ENCODE measurements around the gene ACSF3.

DNA sequence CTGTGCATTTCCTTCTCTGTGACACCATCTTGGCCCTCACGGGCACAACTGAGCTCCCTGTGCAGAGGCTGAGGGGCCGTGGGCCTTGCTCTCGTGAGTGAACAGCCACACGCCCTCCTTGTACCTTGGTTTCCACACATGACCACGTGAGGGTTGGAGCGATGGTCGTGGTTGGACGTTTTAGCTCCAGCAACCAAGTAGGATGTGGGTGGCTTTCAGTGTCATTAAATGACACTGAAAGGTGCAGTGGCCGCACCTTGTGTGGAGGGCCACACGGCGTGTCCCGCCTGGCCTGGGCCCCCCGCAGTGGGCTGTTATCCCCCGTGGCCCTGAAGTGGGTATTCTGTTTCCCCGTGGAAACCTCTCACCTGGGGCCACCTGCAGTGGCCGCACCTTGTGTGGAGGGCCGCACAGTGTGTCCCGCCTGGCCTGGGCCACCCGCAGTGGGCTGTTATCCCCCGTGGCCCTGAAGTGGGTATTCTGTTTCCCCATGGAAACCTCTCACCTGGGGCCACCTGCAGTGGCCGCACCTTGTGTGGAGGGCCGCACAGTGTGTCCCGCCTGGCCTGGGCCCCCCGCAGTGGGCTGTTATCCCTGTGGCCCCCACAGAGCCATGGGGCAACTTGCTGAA lies 28.2 kb downstream of the ACSF3 start:
- TF ChIP-seq, protein P1, sequence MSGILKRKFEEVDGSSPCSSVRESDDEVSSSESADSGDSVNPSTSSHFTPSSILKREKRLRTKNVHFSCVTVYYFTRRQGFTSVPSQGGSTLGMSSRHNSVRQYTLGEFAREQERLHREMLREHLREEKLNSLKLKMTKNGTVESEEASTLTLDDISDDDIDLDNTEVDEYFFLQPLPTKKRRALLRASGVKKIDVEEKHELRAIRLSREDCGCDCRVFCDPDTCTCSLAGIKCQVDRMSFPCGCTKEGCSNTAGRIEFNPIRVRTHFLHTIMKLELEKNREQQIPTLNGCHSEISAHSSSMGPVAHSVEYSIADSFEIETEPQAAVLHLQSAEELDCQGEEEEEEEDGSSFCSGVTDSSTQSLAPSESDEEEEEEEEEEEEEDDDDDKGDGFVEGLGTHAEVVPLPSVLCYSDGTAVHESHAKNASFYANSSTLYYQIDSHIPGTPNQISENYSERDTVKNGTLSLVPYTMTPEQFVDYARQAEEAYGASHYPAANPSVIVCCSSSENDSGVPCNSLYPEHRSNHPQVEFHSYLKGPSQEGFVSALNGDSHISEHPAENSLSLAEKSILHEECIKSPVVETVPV (CRISPR knock-in tag; IDR thresholded peaks at IDR 0.05): no peak
- TF ChIP-seq, protein P2, sequence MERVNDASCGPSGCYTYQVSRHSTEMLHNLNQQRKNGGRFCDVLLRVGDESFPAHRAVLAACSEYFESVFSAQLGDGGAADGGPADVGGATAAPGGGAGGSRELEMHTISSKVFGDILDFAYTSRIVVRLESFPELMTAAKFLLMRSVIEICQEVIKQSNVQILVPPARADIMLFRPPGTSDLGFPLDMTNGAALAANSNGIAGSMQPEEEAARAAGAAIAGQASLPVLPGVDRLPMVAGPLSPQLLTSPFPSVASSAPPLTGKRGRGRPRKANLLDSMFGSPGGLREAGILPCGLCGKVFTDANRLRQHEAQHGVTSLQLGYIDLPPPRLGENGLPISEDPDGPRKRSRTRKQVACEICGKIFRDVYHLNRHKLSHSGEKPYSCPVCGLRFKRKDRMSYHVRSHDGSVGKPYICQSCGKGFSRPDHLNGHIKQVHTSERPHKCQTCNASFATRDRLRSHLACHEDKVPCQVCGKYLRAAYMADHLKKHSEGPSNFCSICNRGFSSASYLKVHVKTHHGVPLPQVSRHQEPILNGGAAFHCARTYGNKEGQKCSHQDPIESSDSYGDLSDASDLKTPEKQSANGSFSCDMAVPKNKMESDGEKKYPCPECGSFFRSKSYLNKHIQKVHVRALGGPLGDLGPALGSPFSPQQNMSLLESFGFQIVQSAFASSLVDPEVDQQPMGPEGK (CRISPR knock-in tag; IDR thresholded peaks at IDR 0.05; ENCODE audit: borderline replicate concordance): no peak
- TF ChIP-seq ZFP30 (CRISPR knock-in tag; IDR thresholded peaks at IDR 0.05): no peak
- no peak for TF ChIP-seq OSR1 (CRISPR knock-in tag; IDR thresholded peaks at IDR 0.05)
- no peak for TF ChIP-seq ZNF8 (CRISPR knock-in tag; IDR thresholded peaks at IDR 0.05)
- no peak for TF ChIP-seq ARNTL (CRISPR knock-in tag; IDR thresholded peaks at IDR 0.05; ENCODE audit: borderline replicate concordance, low read depth)
- TF ChIP-seq, protein P3, sequence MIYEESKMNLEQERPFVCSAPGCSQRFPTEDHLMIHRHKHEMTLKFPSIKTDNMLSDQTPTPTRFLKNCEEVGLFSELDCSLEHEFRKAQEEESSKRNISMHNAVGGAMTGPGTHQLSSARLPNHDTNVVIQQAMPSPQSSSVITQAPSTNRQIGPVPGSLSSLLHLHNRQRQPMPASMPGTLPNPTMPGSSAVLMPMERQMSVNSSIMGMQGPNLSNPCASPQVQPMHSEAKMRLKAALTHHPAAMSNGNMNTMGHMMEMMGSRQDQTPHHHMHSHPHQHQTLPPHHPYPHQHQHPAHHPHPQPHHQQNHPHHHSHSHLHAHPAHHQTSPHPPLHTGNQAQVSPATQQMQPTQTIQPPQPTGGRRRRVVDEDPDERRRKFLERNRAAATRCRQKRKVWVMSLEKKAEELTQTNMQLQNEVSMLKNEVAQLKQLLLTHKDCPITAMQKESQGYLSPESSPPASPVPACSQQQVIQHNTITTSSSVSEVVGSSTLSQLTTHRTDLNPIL (CRISPR knock-in tag; IDR thresholded peaks at IDR 0.05; ENCODE audit: low read depth): no peak
- no peak for TF ChIP-seq ESRRG (CRISPR knock-in tag; IDR thresholded peaks at IDR 0.05)
- TF ChIP-seq GLIS3 (CRISPR knock-in tag; IDR thresholded peaks at IDR 0.05): no peak
- TF ChIP-seq SNAI2 (CRISPR knock-in tag; IDR thresholded peaks at IDR 0.05): no peak
- no peak for TF ChIP-seq ZC3H10 (CRISPR knock-in tag; IDR thresholded peaks at IDR 0.05)
- no peak for TF ChIP-seq TOX (CRISPR knock-in tag; IDR thresholded peaks at IDR 0.05; ENCODE audit: borderline replicate concordance)

All from SK-N-SH treated with all-trans-retinoic acid at 6 μM for 48 hours (cell line).